ENCODE data around the gene AK3.
"Not testable (repeated sequence)": the region's sequence is repeated elsewhere in the genome, so short reads cannot be mapped to it uniquely, and the experiment has no call there.

Gene AK3

DNA sequence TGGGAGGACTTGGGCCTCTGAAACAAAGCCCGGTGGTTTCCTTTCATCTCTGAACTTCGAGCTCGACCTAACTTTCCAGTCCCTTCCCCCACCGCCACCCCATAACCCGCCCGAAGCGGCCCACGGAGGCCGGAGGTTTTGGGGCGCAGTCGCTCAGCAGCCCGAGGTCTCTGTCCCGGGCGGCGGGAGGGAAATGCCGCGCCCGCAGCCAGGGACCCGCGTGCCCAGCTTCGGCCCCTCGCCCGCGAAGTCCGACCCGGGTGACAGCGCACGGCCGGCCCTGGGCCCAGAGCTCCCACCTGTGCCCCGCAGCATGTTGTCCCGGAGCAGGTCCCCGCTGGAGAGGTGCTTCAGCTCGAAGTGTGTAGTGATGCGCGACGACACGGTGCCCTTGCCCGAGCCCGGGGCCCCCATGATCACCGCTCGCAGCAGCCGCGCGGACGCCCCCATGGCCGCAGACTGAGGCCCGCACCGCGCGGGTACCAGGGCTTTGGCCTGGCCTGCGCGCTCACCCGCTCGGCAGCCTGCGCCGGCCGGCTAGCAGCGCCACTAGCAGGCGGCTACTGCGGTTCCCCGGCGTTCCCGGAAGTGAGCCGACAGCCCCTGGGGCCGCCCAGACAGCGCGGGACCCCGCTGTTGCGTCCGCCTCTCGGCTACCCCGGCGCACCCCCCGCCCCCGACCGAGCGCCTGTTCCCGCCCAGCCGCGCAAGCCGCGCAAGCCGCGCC is at the start of gene AK3:
Gene AK3 (minus strand): TSS at position 565 of the 727 bp plus-strand sequence. CDS start 115 bp downstream, at position 450.
- peak; percentile 86 for DNase-seq

DNA sequence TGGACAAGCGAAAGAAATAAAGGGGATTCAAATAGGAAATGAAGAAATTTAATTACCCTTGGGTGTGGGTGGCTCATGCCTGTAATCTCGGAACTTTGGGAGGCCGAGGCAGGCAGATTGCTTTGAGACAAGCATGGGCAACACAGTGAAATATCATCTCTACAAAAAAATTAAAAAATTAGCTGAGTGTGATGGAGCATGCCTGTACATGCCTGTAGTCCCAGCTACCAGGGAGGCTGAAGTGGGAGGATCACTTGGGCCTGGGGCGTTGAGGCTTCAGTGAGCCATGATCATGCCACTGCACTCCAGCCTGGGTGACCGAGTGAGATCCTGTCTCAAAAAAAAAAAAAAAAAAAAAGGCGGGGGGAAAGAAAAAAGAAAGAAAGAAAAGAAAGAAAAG is 47.7 kb upstream of the AK3 start:
- DNase-seq: no peak

DNA sequence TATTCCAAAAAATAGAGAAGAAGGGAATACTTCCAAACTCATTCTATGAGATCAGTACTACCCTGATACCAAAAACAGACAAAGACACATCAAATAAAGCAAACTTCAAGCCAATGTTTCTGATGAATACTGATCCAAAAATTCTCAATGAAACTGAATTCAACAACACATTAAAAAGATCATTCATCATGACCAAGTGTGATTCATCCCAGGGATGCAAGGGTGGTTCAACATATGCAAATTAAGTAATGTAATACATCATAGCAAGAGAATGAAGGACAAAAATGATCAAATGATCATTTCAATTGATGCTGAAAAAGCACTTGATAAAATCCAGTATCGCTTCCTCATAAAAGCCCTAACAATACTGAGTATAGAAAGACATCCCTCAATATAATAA is 46.9 kb upstream of the AK3 start:
- DNase-seq: no peak

DNA sequence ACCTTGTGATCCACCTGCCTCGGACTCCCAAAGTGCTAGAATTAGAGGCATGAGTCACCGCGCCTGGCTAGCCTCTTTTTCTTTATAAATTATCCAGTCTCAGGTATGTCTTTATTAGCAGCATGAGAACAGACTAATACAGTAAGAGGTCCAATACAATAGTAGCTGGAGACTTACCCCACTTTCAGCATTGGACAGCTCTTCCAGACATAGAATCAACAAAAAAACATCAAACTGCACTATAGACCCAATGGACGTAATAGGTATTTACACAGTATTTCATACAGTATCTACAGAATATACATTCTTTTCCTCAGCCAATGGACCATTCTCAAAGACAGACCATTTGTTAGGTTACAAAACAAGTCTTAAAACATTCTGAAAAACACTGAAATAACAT is 45.6 kb upstream of the AK3 start:
- no peak for DNase-seq

DNA sequence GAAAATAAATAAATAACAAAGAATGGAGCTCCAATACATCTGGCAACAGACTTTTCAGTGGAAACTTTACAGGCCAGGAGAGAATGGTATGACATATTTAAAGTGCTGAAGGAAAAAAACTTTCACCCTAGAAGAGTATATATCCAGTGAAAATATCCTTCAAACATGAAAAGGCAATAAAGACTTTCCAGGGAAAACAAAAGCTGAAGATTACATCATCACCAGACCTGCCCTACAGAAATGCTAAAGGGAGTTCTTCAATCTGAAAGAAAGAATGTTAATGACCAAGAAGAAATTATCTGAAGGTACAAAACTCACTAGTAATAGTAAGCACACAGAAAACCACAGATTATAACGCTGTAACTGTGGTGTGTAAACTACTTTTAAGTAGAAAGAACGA is 43.4 kb upstream of the AK3 start:
- no peak for DNase-seq

DNA sequence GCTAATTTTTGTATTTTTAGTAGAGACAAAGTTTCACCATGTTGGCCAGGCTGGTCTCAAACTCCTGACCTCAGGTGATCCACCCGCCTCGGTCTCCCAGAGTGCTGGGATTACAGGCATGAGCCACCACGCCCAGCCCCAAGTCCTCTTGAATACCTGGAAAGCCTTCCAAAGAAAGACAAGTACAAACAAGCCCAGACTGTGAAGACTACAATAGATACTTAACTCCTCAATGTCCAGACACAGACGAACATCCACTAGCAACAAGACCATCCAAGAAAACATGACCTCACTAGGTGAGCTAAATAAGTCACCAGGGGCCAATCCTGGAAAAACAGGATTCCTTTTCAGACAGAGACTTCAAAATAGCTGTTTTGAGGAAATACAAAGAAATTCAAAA is 42.2 kb upstream of the AK3 start:
- not testable (repeated sequence) for DNase-seq

DNA sequence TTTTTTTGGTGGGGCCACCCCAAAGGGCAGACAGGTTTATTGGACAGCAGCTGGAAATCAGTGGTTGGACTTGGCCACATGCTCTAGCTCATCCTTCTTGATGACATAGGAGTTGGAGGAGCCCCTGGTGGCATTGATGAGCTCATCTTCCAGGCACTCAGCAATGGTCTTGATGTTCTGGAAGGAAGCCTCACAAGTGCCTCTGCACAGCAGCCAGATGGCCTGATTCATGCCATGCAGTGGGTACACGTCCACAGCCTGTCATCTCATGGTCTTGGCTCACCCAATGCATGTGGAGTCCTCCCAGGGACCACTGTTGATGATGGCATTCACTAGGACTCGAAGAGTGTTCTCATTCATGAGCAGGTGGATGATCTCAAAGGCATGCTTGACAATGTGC is 40.4 kb upstream of the AK3 start:
- no peak for DNase-seq

DNA sequence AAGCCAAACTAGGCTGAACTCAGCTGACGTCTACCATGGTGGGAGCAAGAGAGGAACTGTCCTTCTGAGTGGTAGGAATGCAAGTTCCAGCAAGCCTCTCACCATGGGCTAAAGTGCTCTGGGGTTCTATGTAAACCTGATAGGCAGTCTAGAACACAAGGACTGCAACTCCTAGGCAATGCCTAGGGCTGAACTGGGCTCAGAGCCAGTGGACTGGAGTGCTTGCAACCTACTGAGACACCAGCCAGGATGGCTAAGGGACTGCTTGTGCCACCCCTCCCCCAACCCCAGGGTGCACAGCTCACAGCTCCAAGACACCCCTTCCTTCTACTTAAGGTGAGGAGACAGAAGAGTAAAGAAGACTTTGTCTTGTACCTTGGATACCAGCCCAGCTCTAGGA is 39.6 kb upstream of the AK3 start:
- no peak for DNase-seq

DNA sequence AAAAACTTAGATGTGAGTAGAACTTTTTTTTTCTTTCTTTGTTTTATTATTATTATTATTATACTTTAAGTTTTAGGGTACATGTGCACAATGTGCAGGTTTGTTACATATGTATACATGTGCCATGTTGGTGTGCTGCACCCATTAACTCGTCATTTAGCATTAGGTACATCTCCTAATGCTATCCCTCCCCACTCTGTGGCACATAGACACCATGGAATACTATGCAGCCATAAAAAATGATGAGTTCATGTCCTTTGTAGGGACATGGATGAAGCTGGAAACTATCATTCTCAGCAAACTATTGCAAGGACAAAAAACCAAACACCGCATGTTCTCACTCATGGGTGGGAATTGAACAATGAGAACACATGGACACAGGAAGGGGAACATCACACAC is 34.0 kb upstream of the AK3 start:
- not testable (repeated sequence) for DNase-seq

DNA sequence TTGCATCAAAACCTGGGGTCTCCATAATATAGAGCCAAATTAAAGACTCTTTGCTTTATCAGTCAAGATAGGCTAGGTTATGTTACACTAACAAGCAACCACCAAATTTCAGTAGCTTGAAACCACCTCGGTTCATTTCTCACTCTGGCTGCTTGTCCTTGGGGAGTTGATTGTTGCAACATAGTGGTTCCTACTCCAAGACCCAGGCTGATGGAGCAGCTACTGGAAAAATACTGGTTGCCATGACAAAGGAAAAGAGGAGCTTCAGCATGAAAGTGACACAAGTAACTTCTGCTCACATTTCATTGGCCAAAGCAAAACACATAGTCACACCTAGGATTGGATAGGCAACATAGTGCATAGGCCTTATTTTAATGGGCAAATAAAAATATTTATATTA is 33.2 kb upstream of the AK3 start:
- DNase-seq: no peak

DNA sequence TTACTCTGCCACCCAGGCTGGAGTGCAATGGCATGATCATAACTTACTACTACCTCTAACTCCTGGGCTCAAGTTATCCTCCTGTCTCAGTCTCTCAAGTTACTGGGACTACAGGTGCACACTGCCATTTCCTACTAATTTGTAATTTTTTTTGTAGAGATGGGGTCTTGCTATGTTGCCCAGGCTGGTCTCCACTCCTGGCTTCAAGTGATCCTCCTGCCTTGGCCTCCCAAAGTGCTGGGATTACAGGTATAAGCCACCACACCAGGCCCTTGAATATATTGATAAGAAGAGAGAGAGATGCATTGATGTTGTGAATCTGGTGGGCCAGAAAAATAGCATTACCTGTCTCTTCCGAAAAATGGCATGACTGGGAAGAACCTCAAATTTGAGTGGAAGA is 30.8 kb upstream of the AK3 start:
- no peak for DNase-seq

DNA sequence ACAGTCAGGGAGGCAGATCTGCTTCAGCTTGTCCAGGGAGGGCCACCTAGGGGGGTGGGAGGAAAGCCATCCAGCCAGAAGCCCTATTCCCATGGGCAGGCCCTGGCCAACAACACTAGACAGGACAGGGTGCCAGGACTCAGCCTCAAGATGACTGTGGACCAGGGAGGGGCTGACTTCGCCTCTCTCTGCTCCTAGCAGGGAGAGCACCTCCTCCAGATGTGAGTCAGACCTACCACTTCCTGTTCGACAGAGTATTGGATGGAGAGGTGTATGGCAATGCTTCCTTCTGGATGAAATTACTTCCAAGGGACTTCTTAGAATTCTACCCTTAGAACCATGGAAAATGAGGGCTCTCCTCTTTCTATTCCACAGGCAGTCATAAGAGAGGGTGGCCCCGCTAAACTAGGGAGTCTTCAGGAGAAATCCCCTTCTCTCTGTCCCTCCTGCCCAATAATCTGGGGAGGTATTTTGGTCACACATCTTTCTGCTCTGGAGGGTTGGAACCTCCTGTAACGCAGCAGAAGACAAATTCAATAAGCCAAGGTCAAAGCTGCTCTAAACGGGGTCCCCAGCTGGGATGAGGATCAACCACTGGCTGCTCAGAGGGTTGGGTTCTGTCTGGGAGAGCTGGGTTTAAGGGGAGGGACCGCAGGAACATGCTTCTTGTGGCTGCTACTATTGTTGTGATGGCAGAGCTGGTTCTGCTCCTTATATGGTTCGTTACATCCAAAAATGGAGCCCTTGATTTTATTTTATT is 28.5 kb upstream of the AK3 start:
- DNase-seq: no peak

DNA sequence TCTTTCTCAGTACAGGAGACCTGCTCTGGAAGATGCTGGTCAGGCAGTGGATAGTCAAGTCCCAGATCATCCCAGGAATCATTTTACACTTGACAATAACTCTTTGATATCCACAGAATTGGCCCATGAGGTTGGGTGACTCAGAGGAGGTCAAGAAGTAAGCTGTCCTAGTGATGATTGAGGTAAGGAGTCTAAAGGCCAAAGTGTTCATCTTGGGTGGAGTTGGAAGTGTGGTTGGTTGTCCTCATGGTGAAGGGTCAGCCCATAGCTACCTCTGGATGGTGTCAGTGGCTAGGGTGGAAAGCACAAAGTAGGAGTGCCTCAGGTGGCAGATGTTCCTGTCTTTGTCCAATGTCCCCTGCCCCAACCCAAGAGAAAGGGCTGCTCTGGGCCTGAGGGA is 27.7 kb upstream of the AK3 start:
- no peak for DNase-seq

DNA sequence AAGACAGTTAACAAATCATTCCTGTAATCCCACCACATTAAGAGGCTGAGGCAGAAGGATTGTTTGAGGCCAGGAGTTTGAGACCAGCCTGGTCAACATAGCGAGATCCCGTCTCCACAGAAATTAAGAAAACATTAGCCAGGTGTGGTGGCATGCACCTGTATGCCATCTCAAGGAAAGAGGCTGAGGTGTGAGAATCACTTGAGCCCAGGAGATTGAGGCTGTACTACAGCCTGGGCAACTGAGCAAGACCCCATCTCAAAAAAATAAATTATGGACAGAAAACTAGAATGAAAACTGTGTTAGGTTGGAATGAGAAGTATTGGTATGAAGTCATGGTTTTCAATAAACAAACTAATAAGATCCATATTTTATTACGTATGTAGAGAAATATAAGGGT is 23.0 kb upstream of the AK3 start:
- DNase-seq: no peak

DNA sequence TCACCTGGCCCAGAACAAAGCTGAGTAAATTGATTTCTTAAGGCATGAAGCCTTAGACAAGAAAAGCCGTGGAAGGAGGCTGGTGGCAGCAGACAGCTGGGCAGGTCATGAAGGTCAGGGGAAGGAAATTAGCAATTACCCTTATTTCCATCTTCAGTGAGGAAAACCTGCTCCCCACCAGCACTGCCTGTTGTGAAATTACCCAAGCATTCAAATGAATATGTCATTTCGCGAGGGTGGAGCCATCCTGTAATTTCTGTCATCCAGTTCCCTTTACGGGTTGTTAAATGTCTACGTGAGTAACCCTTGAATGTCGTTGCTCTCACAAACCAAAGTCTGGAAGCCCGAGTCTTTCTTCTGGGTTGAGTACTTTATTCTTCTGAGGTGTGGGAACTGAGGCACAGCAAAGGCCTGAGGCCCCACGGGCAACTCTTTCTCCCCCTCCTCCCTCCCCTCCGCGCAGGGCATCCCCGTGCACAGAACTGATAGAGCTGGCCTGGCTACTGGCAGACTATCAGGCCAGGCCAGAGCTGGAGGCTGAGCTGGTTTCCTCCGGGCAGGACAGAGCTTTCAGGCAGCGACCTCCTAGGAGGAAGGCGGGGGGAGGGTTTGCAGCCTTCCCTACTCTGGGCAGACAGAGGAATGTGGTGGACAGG is 22.0 kb upstream of the AK3 start:
- DNase-seq: no peak

DNA sequence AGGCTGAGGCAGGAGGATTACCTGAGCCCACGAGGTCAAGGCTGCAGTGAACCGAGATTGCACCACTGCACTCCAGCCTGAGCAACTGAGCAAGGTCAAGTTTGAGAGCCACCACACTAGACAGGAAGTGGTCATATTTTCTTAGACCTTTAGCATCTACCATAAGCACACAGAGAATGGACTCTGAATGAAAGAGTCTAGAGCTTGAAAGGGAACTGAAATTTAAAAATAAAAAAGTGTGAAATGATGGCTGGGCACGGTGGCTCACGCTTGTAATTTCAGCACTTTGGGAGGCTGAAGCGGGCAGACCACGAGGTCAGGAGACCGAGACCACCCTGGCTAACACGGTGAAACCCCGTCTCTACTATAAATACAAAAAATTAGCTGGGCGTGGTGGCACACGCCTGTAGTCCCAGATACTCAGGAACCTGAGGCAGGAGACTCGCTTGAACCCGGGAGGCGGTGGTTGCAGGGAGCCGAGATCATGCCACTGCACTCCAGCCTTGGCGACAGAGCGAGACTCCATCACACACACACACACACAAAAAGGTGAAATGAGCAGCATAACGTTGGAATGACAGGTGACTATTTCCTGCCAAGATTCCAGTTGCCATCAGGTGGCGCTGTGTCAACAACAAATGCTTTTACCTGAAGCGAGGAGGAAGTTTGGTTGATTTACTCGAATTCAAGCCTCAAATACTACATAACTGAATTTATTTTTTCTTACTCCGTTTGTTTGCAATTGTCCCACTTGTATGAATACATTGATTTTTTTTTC is 21.3 kb upstream of the AK3 start:
- peak; percentile 72 for DNase-seq

DNA sequence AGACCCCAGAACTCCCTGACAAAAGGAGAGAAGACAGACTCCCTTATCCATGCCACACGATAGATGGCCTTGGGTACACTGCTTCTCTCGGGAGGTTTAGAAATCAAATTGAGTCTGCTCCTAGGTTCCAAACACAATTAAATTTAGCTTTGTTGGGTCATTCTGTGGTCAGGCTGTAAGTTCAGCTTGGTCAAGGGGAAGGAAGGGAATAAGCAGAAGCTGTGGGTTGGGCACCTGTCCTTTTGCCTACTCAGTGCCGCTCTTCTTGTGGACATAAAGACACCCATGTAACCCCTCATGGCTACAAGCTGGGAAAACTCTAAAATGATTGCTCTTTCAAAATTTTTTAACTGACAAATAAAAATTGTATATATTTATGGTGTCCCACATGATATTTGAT is 19.1 kb upstream of the AK3 start:
- no peak for DNase-seq

DNA sequence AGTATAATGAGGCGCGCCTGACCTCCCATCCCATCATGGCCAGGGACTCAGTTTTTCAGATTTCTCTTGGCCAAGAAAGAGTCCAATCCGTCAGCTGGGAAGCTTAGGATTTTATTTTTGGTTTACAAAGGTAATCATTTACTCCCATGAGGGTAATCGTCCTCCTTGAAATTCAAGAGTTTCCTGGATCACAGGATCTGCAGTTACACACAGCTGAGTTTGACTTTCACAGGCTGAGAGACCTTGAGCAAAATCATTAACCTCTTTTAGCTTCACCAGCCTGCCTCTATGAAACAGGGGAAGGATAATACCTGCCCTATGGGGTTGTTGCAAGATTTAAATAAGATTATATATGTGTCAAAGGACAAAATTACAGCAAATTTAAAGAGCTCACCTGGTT is 15.4 kb upstream of the AK3 start:
- DNase-seq: no peak

DNA sequence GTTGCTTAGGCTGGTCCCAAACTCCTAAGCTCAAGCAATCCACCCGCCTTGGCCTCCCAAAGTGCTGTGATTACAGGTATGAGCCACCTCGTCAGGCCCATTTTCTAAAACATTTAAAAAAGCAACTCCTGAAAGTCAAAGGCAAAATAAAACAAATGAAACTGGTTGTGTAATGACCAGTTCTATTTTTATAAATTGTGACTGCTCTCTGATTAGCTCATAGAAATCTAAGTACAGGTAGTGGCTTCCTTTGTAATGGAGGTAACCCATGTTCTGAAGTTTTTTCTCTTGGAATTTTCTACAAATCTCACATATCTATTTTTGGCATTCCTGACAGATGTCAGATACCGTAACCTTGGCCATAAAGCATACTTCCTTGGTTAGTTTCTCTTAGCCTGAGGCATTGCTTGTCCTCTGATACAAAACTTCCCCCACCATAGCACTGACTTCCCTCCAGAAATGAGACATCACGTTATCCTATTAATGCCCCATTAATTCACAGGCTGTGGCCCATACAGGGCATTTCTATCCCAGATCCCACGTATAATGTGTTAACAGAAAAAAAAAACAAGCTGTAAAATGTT is 14.1 kb upstream of the AK3 start:
- DNase-seq: no peak

DNA sequence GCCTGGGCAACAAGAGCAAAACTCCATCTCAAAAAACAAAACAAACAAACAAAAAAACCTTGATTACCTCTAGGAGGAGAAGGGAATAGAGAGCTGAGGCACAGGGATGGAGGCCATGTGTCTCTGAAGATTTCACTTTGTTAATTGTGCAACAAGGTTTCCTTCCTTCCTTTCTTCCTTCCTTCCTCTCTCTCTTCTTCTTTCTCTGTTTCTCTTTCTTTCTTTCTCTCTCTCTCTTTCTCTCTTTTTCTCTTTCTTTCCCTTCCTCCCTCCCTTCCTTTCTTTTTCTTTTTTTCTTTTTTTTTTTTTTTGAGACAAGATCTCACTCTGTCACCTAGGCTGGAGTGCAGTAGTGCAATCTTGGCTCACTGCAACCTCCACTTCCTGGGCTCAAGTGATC is 13.5 kb upstream of the AK3 start:
- not testable (repeated sequence) for DNase-seq

DNA sequence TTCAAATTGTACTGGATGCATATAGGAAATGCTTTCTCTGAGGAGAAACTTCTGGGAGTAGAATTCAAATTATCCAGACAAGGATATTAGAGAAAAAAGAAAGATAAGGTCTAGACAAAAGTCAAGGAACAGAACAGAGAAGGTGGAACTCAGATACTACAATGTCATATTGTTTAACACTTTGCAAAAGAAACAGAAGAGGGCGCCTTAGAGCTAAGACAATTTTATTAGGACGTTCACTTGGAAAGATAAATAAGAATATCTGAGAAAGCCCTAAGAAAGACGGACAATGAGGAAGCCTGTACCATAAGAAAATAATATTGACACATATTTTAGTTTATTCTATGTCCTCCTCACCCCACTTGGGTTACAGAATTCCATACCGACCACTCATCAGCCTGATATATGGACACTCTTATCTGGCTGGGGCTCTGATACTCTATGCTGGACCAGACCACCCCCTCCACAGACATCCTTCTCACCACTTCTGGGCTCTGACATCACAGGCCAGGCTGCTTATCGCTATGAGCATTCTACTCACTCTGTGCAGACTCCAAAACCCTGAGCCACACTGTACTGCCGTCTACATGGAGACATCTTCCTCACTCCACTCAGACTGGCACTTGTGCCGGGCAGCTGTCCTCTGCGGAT is 9.1 kb upstream of the AK3 start:
- peak; percentile 57 for DNase-seq

DNA sequence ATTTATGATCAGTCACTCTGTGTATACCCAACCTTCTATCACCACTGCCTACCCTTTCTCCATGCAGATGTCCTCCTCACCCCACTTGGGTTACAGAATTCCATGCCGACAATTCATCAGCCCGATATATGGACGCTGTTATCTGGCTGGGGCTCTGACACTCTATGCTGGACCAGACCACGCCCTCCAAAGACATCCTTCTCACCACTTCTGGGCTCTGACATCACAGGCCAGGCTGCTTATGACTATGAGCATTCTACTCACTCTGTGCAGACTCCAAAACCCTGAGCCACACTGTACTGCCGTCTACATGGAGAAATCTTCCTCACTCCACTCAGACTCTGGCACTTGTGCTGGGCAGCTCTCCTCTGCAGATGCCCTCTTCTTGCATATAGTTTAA is 7.6 kb upstream of the AK3 start:
- DNase-seq: no peak
